Mammary epithelial cell (primary cell): ENCODE data around the gene NAA25.

Source experiments
- EZH2 ChIP-seq: IDR thresholded peaks from 2 replicates; pipeline ENCODE4 v1.6.1; 2012; ENCODE audit warnings: low read length, inconsistent platforms, borderline replicate concordance
- TF ChIP-seq, protein P1 (sequence below), 2 donors: IDR thresholded peaks in 1 of 2; conservative IDR thresholded peaks in 1 of 2; 2 replicates each; pipeline ENCODE4 v1.5.1; 2011 to 2012; ENCODE audit warnings: inconsistent platforms in 2 of 2, low read length in 2 of 2, mild to moderate bottlenecking in 2 of 2, control low read depth in 1 of 2, low read depth in 1 of 2; ENCODE audit not compliant: insufficient read depth in 1 of 2; ENCODE audit errors: extremely low read depth in 1 of 2

DNA sequence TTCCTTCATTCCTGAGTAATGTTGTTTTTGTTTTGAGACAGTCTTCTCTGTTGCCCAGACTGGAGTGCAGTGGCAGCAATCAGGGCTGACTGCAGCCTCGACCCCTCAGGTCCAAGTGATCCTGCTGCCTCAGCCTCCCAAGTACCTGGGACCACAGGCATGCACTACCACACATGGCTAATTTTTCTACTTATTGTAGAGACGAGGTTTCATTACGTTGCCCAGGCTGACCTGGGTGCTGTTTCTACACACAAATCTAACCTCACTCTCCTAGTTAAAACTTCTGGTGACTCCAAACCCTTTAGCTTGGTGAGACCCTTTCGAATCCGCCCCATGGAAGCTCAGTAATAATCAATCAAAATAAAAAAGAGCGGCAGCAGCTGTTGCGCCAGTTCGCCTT is 96.9 kb downstream of the NAA25 start:
- TF ChIP-seq, protein P1, sequence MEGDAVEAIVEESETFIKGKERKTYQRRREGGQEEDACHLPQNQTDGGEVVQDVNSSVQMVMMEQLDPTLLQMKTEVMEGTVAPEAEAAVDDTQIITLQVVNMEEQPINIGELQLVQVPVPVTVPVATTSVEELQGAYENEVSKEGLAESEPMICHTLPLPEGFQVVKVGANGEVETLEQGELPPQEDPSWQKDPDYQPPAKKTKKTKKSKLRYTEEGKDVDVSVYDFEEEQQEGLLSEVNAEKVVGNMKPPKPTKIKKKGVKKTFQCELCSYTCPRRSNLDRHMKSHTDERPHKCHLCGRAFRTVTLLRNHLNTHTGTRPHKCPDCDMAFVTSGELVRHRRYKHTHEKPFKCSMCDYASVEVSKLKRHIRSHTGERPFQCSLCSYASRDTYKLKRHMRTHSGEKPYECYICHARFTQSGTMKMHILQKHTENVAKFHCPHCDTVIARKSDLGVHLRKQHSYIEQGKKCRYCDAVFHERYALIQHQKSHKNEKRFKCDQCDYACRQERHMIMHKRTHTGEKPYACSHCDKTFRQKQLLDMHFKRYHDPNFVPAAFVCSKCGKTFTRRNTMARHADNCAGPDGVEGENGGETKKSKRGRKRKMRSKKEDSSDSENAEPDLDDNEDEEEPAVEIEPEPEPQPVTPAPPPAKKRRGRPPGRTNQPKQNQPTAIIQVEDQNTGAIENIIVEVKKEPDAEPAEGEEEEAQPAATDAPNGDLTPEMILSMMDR (conservative IDR thresholded peaks at IDR 0.05 in 1 of 2, IDR thresholded peaks at IDR 0.05 in 1 of 2; ENCODE audit: extremely low read depth in 1 of 2, insufficient read depth in 1 of 2, low read depth in 1 of 2, low read length in 2 of 2): no peak
- no peak for TF ChIP-seq EZH2
